SK-N-SH (cell line): ENCODE data around the gene ATP8A2. TPM values are rescaled to one million over a fixed set of nuclear protein-coding genes. Genes with fewer than 3 reads are reported as not detected.

ENCODE experiments used
- CTCF ChIA-PET: fragments of 300-600, 350-600 bp; formaldehyde crosslinking; extraction: SDS; loops from one replicate; lab custom pipeline; 2021; lab: Yijun Ruan, JAX
- POLR2A ChIA-PET: fragments of 350-600 bp; sonication (Branson Sonifier 250); formaldehyde crosslinking; extraction: SDS; loops from one replicate; lab custom pipeline; 2020; ENCODE audit warnings: antibody characterized with exemption, inconsistent platforms; lab: Yijun Ruan, JAX
- DNase-seq: peaks from one replicate; pipeline ENCODE4 v3.0.0; 2012
- H2AFZ ChIP-seq: fragments of 200-600 bp; sonication (generic); 2 replicates; pipeline ENCODE4 v1.8.1; 2016; ENCODE audit warnings: antibody characterized with exemption, mild to moderate bottlenecking, low read depth
- H3F3A ChIP-seq: fragments of 200-600 bp; sonication (generic); replicated peaks from 2 replicates; pipeline ENCODE3; 2016; ENCODE audit warnings: antibody characterized with exemption, mild to moderate bottlenecking; ENCODE audit not compliant: insufficient read depth
- H3K27ac ChIP-seq, 2 experiments: fragments of 200-500 bp in 1 of 2; fragments of 200-600 bp in 1 of 2; sonication (Bioruptor generic) in 1 of 2; sonication (generic), shearing (Covaris generic) in 1 of 2; 2 replicates each; pipeline versions ENCODE4 v1.5.1 to v1.6.1; 2014 to 2016; ENCODE audit warnings: low read depth in 2 of 2, inconsistent platforms in 1 of 2, low read length in 1 of 2, mild to moderate bottlenecking in 1 of 2, mixed read lengths in 1 of 2
- H3K27me3 ChIP-seq: fragments of 200-600 bp; sonication (generic), shearing (Covaris generic); 2 replicates; pipeline ENCODE4 v1.6.1; 2016; ENCODE audit warnings: mixed run types; ENCODE audit not compliant: insufficient read depth
- H3K36me3 ChIP-seq, 2 experiments: fragments of 200-500 bp in 1 of 2; fragments of 200-600 bp in 1 of 2; sonication (Bioruptor generic) in 1 of 2; sonication (generic) in 1 of 2; replicated peaks in 1 of 2; 2 replicates each; pipeline versions ENCODE3 to v1.5.1; 2014 to 2016; ENCODE audit warnings: low read length in 1 of 2, mild to moderate bottlenecking in 1 of 2; ENCODE audit not compliant: insufficient read depth in 2 of 2, control insufficient read depth in 1 of 2
- H3K4me1 ChIP-seq, 2 experiments: fragments of 200-500 bp in 1 of 2; fragments of 200-600 bp in 1 of 2; sonication (Bioruptor generic) in 1 of 2; sonication (generic), shearing (Covaris generic) in 1 of 2; 2 replicates each; pipeline versions ENCODE4 v1.5.1 to v1.6.1; 2014 to 2016; ENCODE audit warnings: low read depth in 1 of 2, low read length in 1 of 2, mixed run types in 1 of 2; ENCODE audit not compliant: insufficient read depth in 2 of 2, control insufficient read depth in 1 of 2
- H3K4me2 ChIP-seq: fragments of 200-600 bp; sonication (generic), shearing (Covaris generic); 2 replicates; pipeline ENCODE4 v1.6.1; 2017; ENCODE audit warnings: mixed run types
- H3K4me3 ChIP-seq, 2 experiments: fragments of 200-500 bp in 1 of 2; fragments of 200-600 bp in 1 of 2; sonication (Bioruptor generic) in 1 of 2; sonication (generic), shearing (Covaris generic) in 1 of 2; 2 replicates each; pipeline versions ENCODE4 v1.5.1 to v1.8.1; 2014 to 2016; ENCODE audit warnings: low read depth in 2 of 2, inconsistent platforms in 1 of 2, low read length in 1 of 2, mild to moderate bottlenecking in 1 of 2, mixed read lengths in 1 of 2, moderate library complexity in 1 of 2
- H3K79me2 ChIP-seq: fragments of 200-600 bp; sonication (generic); 2 replicates; pipeline ENCODE4 v1.8.1; 2017; ENCODE audit warnings: mild to moderate bottlenecking; ENCODE audit not compliant: insufficient read depth
- H3K9ac ChIP-seq: fragments of 200-600 bp; sonication (generic); 2 replicates; pipeline ENCODE4 v1.6.1; 2017; ENCODE audit warnings: mixed run types
- H3K9me2 ChIP-seq: fragments of 200-600 bp; sonication (generic); 2 replicates; pipeline ENCODE4 v1.6.1; 2017; ENCODE audit warnings: mixed run types
- H3K9me3 ChIP-seq: fragments of 200-600 bp; sonication (generic); 2 replicates; pipeline ENCODE4 v1.6.1; 2017; ENCODE audit warnings: mixed run types, mild to moderate bottlenecking, moderate library complexity
- H4K20me1 ChIP-seq: fragments of 200-600 bp; sonication (generic); 2 replicates; pipeline ENCODE4 v1.6.1; 2017; ENCODE audit warnings: mild to moderate bottlenecking, mixed run types; ENCODE audit not compliant: insufficient read depth
- CTCF ChIP-seq: fragments of 200-600 bp; sonication (generic); IDR thresholded peaks from 2 replicates; pipeline ENCODE4 v1.6.1; 2017; ENCODE audit warnings: antibody characterized with exemption, mild to moderate bottlenecking, moderate library complexity
- ELF1 ChIP-seq: IDR thresholded peaks from 2 replicates; pipeline ENCODE4 v1.4.0; 2012
- FOXJ3 ChIP-seq: sonication (generic); formaldehyde crosslinking; IDR thresholded peaks from 2 replicates; pipeline ENCODE4 v1.5.1; 2020; ENCODE audit warnings: mild to moderate bottlenecking, missing genetic modification reagents
- GABPA ChIP-seq: IDR thresholded peaks from 2 replicates; pipeline ENCODE4 v1.4.0; 2012; ENCODE audit warnings: low read depth, mild to moderate bottlenecking
- MAX ChIP-seq: IDR thresholded peaks from 2 replicates; pipeline ENCODE4 v1.4.0; 2012; ENCODE audit warnings: low read depth
- MEF2A ChIP-seq: IDR thresholded peaks from 2 replicates; pipeline ENCODE4 v1.4.0; 2012; ENCODE audit warnings: low read depth, borderline replicate concordance
- MXI1 ChIP-seq: IDR thresholded peaks from 2 replicates; pipeline ENCODE4 v1.6.1; 2012; ENCODE audit warnings: mild to moderate bottlenecking, low read depth, low read length, improper control_type of control experiment
- NFIC ChIP-seq: IDR thresholded peaks from 2 replicates; pipeline ENCODE4 v1.4.0; 2012; ENCODE audit warnings: borderline replicate concordance
- NRF1 ChIP-seq: IDR thresholded peaks from 2 replicates; pipeline ENCODE4 v1.6.1; 2012; ENCODE audit warnings: low read depth, mild to moderate bottlenecking, low read length
- PBX3 ChIP-seq: IDR thresholded peaks from 2 replicates; pipeline ENCODE4; 2012
- RCOR1 ChIP-seq: fragments of 150-350 bp; IDR thresholded peaks from 2 replicates; pipeline ENCODE4 v1.6.1; 2017; ENCODE audit warnings: antibody characterized with exemption, low read length
- REST ChIP-seq: IDR thresholded peaks from 2 replicates; pipeline ENCODE4 v1.6.1; 2012; ENCODE audit warnings: mild to moderate bottlenecking, low read depth, low read length, moderate library complexity
- TAF1 ChIP-seq: IDR thresholded peaks from 2 replicates; pipeline ENCODE4 v1.6.1; 2012; ENCODE audit warnings: low read depth, mild to moderate bottlenecking, low read length, moderate library complexity, borderline replicate concordance
- TEAD4 ChIP-seq: IDR thresholded peaks from 2 replicates; pipeline ENCODE4 v1.4.0; 2012; ENCODE audit warnings: mild to moderate bottlenecking, borderline replicate concordance; ENCODE audit not compliant: insufficient read depth
- USF1 ChIP-seq: IDR thresholded peaks from 2 replicates; pipeline ENCODE4 v1.4.0; 2012; ENCODE audit warnings: low read depth, borderline replicate concordance
- USF2 ChIP-seq: fragments of 150-350 bp; IDR thresholded peaks from 2 replicates; pipeline ENCODE4 v1.6.1; 2017; ENCODE audit warnings: antibody characterized with exemption, low read length, low read depth, borderline replicate concordance
- YY1 ChIP-seq: IDR thresholded peaks from 2 replicates; pipeline ENCODE4 v1.4.0; 2012; ENCODE audit warnings: low read depth, mild to moderate bottlenecking
- WGBS: methylation state at CpG from one replicate; pipeline ENCODE4 v1.1.6; 2017; ENCODE audit warnings: low lambda C conversion rate; 5-methylcytosine and 5-hydroxymethylcytosine counted together
- polyA plus RNA-seq, 3 experiments: library from polyadenylated mRNA; depleted of rRNA; stranded (reverse); fragments of >200 nt; gene quantifications; 2 replicates each; pipeline ENCODE4 v1.2.3, GENCODE V29; 2012

Gene ATP8A2
- polyA plus RNA-seq, 1 of the 3 experiments (the other 2 are of a cell fraction), result 0.02 TPM

GRCh38 chr13:25742220-25742619 lies 370.4 kb downstream of the ATP8A2 start:
- DNase-seq, result no peak
- Histone ChIP-seq H3K27me3 (no peaks in the 10 kb centered on the region), H4K20me1 (no peaks in the 10 kb centered on the region), H3K9me2 (no peaks in the 10 kb centered on the region), H3K9me3 (no peaks in the 10 kb centered on the region), H2AFZ (no peak overlapping the region), H3K4me3 (no peak overlapping the region), H3K79me2 (no peaks in the 10 kb centered on the region), H3K36me3 (no peaks in the 10 kb centered on the region), H3K9ac (no peak overlapping the region), H3K4me1 (peaks cover 0 to 8% of the 10 kb centered on the region in 2 experiments; a peak in 2 of 4 replicates), H3K4me2 (no peak overlapping the region), H3F3A (no peaks in the 10 kb centered on the region), H3K27ac (no peak overlapping the region)
- CTCF ChIA-PET, result no interaction called here
- TF ChIP-seq FOXJ3 (no peak), USF1 (no peak), ELF1 (no peak), CTCF (no peak), MXI1 (no peak), RCOR1 (no peak)
- 69% methylated on average over 2 of the region's 2 CpGs for WGBS
- POLR2A ChIA-PET, result no interaction called here

- H3K4me2 ChIP-seq, result no peak overlapping the region
Measured at GRCh38 chr13:25743421-25743820, 371.6 kb downstream of the ATP8A2 start.

More at GRCh38 chr13:25743421-25743820, 371.6 kb downstream of the ATP8A2 start:
- POLR2A ChIA-PET, result no interaction called here
- TF ChIP-seq MXI1 (no peak), NRF1 (no peak), FOXJ3 (no peak), TAF1 (no peak), MAX (no peak), RCOR1 (no peak), MEF2A (no peak), CTCF (no peak), GABPA (no peak), USF2 (no peak), TEAD4 (no peak), NFIC (no peak), YY1 (no peak), REST (no peak), PBX3 (no peak)
- TF ChIP-seq, all 33 proteins: peak for 0
- Histone ChIP-seq H3K4me3 (no peak overlapping the region), H3K9me2 (no peaks in the 10 kb centered on the region), H3K27me3 (no peaks in the 10 kb centered on the region), H2AFZ (no peak overlapping the region), H3K9ac (no peak overlapping the region), H3F3A (no peaks in the 10 kb centered on the region), H3K4me1 (peaks cover 0 to 6% of the 10 kb centered on the region in 2 experiments; a peak in 2 of 4 replicates), H3K36me3 (no peaks in the 10 kb centered on the region), H3K27ac (no peak overlapping the region), H4K20me1 (no peaks in the 10 kb centered on the region), H3K9me3 (no peaks in the 10 kb centered on the region), H3K79me2 (no peaks in the 10 kb centered on the region)
- DNase-seq, result no peak
- CTCF ChIA-PET, result no interaction called here
- WGBS, result 52% methylated on average over 3 of the region's 4 CpGs
